Stimulated activated CD8-positive, alpha-beta memory T cell treated with anti-CD3 and anti-CD28 coated beads, Interleukin-12 subunit alpha, Interleukin-12 subunit beta, amount 100 ng/mL, for 24 hours (primary cell): ENCODE data around the gene SLC2A4RG.
"Not testable (repeated sequence)": the region's sequence is repeated elsewhere in the genome, so short reads cannot be mapped to it uniquely, and the experiment has no call there.

ENCODE experiments used
- DNase-seq: peaks from one replicate; pipeline ENCODE4 v3.0.0-alpha.2; 2020; ENCODE audit errors: extremely low read depth

SLC2A4RG gene

DNA sequence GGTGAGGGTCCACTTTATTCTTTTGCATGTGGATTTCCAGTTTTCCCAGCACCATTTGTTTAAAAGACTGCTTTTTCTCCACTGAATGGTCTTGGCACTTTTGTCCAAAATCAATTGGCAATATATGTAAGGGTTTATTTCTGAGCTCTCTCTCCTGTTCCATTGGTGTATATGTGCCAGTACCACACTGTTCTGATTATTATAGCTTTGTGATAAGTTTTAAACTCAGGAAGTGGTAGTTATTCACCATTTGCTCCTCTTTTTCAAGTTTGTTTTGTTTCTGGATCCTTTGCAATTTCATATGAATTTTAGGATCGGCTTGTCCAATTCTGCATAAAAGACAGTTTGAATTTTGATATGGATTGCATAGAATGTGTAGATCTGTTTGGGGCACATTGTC is 27.4 kb upstream of the SLC2A4RG start:
- no peak for DNase-seq

- DNase-seq: no peak
These were observed 24.7 kb upstream of the SLC2A4RG start for GRCh38 chr20:63714858-63715257.

GRCh38 chr20:63718996-63719395 is 20.6 kb upstream of the SLC2A4RG start:
- DNase-seq: no peak

GRCh38 chr20:63722967-63723622 is 16.5 kb upstream of the SLC2A4RG start:
- DNase-seq: not testable (repeated sequence)

DNA sequence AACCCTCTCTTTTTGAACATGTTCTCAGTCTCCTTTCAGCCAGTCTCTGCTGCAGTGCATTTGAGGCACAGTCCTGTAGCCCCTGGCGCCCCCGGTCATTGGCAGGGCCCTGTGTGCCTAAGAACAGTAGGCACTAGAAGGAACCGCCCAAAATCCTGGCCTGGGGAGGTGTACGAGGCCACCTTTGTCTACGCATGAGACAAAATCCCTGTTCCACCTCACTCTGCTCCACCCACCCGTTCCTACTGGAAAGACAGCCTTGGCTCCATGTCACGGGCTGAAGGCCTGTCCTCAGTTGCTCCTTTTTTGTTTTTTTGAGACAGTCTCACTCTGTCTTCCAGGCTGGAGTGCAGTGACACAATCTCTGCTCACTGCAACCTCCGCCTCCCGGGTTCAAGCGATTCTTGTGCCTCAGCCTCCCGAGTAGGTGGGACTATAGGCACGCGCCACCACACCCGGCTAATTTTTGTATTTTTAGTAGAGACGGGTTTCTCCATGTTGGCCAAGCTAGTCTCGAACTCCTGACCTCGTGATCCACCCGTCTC is 9.3 kb upstream of the SLC2A4RG start:
- DNase-seq: not testable (repeated sequence)

- no peak for DNase-seq
These were observed 8.2 kb upstream of the SLC2A4RG start for GRCh38 chr20:63731410-63731809.

DNA sequence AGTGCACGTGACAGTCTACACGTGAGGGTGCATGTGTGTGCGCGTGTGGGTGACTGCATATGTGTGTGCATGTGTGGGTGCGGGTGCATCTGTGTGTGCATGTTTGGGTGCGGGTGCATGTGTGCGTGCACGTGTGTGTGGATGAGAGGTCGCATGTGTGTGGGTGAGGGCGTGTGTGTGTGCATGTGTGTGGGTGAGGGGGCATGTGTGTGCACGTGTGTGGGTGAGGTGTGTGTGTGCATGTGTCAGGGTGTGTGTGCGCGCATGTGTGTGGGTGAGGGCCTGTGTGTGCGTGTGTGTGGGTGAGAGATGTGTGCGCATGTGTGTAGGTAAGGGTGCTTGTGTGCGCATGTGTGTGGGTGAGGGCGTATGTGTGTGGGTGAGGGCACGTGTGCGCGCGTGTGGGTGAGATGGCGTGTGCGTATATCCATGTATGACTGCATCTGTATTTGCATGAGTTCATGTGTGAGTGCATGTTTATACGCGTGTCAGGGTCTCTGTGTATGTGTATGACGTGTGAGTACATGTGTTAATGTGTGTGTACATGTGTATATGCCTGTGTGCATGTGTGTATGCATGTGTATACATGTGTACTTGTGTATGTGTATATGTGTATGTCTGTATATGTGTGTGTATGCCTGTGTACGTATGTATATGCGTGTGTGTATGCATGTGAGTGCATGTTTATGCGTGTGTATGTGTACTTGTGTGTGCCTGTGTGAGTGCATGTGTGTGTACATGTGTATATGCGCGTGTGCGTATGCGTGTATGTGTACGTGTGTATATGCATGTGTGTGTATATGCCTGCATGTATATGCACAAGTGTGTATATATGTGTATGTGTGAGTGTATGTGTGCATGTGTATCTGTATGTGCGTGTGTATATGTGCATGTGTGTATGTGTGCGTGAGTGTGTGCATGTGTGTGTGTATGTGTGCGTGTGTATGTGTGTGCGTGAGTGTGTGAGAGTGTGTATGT is 7.2 kb upstream of the SLC2A4RG start:
- no peak for DNase-seq

DNA sequence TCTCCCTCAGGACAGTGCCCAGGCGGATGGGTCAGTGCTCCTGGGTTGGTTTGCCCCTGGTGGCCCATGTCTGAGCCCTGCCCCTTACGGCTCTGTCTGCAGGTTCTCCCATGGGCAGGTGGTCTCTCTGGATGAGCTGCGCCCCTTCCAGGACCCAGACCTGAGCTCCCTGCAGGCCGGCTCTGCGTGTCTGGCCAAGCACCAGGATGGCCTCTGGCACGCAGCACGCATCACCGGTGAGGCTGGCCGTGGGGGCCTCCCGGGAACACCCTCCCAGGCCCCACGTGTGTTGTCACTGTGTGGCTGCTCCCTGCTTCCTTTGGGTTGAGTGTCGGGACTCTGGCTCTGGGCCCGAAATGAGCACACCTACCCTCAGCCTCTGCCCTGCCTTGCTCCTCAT is 6.5 kb upstream of the SLC2A4RG start:
- no peak for DNase-seq

GRCh38 chr20:63733579-63734081 is 5.9 kb upstream of the SLC2A4RG start:
- DNase-seq: no peak

DNA sequence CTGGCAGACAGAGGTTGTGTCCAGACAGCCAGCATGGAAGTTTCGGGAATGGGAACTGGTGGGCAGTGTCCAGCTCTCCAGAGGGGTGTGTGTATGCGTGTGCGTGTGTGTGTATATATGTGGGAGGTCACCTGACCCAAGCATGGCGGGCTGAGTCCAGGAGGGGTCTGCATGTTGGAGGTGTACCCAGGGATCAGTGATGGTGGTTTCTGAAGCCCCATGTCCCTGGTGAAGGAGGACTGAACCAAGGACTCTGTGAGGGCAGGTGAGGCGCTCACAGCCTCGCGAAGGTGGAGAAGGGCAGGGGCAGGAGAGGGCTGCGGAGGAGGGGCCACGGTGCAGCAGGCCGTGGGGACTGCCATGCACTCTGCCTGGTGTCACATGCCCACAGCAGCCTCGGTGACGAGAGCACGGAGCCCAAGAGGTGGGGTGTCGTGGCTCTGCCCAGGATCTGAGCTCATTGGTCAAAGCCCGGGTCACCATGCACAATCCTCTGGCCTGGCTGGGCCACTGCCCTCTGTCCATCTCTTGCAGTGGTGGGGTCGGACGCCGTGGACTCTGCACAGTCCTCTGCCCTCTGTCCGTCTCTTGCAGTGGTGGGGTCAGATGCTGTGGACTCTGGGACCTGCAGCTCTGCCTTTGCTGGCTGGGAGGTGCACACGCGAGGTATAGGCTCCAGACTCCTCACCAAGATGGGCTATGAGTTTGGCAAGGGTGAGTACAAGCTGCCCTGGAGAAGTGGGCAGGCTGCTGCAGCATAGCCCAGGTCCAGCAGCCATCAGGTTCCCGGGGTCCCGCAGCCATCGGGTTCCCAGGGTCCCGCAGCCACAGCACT is 5.2 kb upstream of the SLC2A4RG start:
- no peak for DNase-seq

- no peak for DNase-seq
These were observed 4.4 kb upstream of the SLC2A4RG start for GRCh38 chr20:63734946-63735858.

GRCh38 chr20:63735859-63736718 is 3.5 kb upstream of the SLC2A4RG start, which contains the start of gene LIME1:
Gene LIME1, plus strand, starts transcription at chr20:63736664. Its CDS starts 886 bp downstream, at chr20:63737550.
- DNase-seq: no peak

DNA sequence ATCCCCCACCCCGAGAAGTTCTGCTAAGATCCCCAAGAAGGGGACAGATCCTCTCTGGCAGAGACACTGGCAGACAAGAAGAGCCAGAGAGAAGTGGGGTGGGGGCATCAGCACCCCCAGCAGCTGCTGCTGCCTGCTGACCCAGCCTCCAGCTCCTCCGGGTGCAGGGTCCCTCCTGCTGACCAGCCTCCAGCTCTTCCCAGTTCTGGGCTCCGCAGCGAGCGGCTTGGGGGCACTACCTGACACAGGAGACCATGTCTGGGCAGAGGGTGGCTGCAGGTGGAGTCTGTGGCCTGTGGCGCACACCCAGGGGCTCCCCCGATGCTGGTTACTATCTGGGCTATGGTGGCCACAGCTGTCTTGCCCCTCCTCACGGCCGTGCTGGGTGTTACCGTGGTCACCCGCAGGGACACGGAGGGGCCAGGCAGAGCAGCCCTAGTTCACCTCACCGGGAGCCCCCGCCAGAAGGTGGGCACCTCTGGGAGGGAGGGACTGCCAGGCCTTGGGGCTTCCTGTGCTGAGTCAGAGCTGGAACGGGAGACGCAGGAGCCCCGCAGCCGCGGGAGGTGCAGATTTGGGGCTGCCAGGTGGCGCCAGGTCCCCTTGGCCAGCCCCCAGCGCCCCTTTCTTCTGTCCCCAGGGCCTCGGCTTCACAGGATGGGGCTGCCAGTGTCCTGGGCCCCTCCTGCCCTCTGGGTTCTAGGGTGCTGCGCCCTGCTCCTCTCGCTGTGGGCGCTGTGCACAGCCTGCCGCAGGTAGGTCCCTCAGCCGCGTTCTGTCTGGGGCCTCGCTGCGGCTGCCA is 2.5 kb upstream of the SLC2A4RG start:
- no peak for DNase-seq

- no peak for DNase-seq
These were observed 2.0 kb upstream of the SLC2A4RG start for GRCh38 chr20:63737695-63737944.

- no peak for DNase-seq
These were observed 1.5 kb upstream of the SLC2A4RG start for GRCh38 chr20:63737945-63738686.

- DNase-seq: no peak
These were observed 868 bp upstream of the SLC2A4RG start for GRCh38 chr20:63738687-63739129.

GRCh38 chr20:63740070-63740626 is 572 bp downstream of the SLC2A4RG start:
- no peak for DNase-seq
